Cardiac muscle cell (in vitro differentiated cells and primary cell): ENCODE measurements around the gene SHMT1. TPM values are rescaled to one million over a fixed set of nuclear protein-coding genes. Genes with fewer than 3 reads are reported as not detected.
"Not testable (repeated sequence)": the region's sequence is repeated elsewhere in the genome, so short reads cannot be mapped to it uniquely, and the experiment has no call there.

Experiments
- DNase-seq, 2 donors: peaks; one replicate each; pipeline versions ENCODE4 v3.0.0 to v3.0.0-alpha.2; 2010 to 2017; ENCODE audit warnings: low read depth in 1 of 2, low spot score in 1 of 2
- H3K27ac ChIP-seq: fragments of 200-600 bp; sonication (generic); 2 replicates; pipeline ENCODE4 v1.5.1; 2016
- H3K27me3 ChIP-seq: fragments of 200-600 bp; sonication (generic); 2 replicates; pipeline ENCODE4 v1.6.0; 2016; ENCODE audit warnings: control low read depth
- H3K36me3 ChIP-seq: fragments of 200-600 bp; sonication (generic); 2 replicates; pipeline ENCODE4 v1.5.1; 2016; ENCODE audit warnings: control low read depth
- H3K4me1 ChIP-seq: fragments of 200-600 bp; sonication (generic); 2 replicates; pipeline ENCODE4 v1.8.1; 2017; ENCODE audit warnings: low read depth, mild to moderate bottlenecking, mixed run types
- H3K4me3 ChIP-seq: fragments of 200-600 bp; sonication (generic); 2 replicates; pipeline ENCODE4 v1.5.1; 2016; ENCODE audit warnings: mild to moderate bottlenecking
- H3K9me3 ChIP-seq: fragments of 200-600 bp; sonication (generic); 2 replicates; pipeline ENCODE4 v1.5.1; 2017; ENCODE audit warnings: low read depth, mild to moderate bottlenecking, control low read depth
- polyA plus RNA-seq: library from polyadenylated mRNA; unstranded; fragments of >200 nt; fragmentation: Nextera tagmentation; extraction: Ambion mirVana; gene quantifications from 2 replicates; pipeline ENCODE4 v1.2.1, GENCODE V29; 2016
- total RNA-seq: library from RNA; depleted of rRNA; stranded (reverse); fragments of >200 nt; gene quantifications from 2 replicates; pipeline ENCODE4 v1.2.3, GENCODE V29; 2016
- TF ChIP-seq, protein P1 (sequence below): IDR thresholded peaks from 2 replicates; pipeline ENCODE4 v1.5.1; 2012; ENCODE audit warnings: low read depth, mild to moderate bottlenecking, low read length

Gene SHMT1
- total and polyA plus RNA-seq, 2 experiments from 2014 or later: 24.8 to 30.6 TPM

DNA sequence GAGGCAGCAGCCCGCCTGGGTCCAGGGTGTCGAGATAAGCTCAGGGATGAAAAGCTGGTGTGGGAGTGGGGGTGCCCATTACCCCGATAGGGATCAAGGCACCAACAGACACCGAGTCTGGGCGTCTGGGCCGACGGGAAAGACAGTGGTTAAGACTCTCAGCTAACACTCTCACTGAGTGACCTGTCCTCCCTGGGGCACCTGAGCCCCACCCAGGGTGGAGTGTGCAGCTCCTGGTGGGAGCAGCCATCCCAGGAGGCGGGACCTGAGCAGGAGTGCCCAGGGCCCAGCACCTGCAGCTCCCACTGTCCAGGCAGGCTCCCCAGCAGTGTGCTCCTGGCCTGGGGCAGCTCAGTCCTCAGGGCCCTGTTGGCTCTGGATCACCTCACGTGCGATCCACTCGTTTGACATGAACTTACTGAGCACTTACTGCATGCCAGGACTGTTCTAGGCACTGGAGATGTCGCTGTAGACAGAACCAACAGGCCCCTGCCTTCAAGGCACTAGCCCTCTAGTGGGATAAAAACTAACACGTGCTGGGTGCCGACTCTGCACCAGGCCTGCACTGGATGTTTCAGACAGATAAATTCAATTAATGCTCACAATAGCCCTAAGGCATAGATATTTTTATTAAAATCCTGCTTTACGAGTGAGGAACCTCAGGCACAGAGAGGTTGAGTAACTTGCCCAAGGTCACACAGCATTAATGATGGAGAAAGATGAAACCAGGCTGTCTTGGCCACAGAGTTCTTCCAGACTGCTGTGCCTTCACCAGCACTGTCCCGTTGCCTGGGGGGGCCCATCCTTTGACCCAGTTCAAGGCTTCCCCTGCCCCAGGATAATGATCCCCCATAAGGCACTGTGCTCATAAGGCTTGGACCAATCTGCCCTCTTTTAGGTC, 16.1 kb upstream of the SHMT1 start:
- Histone ChIP-seq H3K27me3 (no peaks in the 10 kb centered on the region), H3K9me3 (no peaks in the 10 kb centered on the region), H3K27ac (no peak overlapping the region), H3K36me3 (no peaks in the 10 kb centered on the region), H3K4me1 (no peaks in the 10 kb centered on the region), H3K4me3 (no peak overlapping the region)
- TF ChIP-seq, protein P1, sequence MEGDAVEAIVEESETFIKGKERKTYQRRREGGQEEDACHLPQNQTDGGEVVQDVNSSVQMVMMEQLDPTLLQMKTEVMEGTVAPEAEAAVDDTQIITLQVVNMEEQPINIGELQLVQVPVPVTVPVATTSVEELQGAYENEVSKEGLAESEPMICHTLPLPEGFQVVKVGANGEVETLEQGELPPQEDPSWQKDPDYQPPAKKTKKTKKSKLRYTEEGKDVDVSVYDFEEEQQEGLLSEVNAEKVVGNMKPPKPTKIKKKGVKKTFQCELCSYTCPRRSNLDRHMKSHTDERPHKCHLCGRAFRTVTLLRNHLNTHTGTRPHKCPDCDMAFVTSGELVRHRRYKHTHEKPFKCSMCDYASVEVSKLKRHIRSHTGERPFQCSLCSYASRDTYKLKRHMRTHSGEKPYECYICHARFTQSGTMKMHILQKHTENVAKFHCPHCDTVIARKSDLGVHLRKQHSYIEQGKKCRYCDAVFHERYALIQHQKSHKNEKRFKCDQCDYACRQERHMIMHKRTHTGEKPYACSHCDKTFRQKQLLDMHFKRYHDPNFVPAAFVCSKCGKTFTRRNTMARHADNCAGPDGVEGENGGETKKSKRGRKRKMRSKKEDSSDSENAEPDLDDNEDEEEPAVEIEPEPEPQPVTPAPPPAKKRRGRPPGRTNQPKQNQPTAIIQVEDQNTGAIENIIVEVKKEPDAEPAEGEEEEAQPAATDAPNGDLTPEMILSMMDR: no peak
- no peak for DNase-seq

DNA sequence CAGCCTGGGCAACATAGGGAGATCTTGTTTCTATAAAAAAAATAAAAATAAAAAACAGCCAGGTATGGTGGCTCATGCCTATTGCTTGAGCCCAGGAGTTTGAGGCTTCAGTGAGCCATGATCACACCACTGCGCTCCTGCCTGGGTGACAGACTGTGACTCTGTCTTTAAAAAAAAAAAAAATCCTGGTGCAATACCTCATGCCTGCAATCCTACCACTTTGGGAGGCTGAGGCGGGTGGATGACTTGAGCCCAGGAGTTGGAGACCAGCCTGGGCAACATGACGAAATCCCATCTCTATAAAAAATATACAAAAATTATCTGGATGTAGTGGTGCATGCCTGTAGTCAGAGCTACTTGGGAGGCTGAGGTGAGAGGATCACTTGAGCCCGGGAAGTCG, 15.3 kb upstream of the SHMT1 start:
- H3K4me1 ChIP-seq, H3K9me3 ChIP-seq, H3K27me3 ChIP-seq, H3K27ac ChIP-seq, H3K36me3 ChIP-seq, DNase-seq, H3K4me3 ChIP-seq: not testable (repeated sequence)

DNA sequence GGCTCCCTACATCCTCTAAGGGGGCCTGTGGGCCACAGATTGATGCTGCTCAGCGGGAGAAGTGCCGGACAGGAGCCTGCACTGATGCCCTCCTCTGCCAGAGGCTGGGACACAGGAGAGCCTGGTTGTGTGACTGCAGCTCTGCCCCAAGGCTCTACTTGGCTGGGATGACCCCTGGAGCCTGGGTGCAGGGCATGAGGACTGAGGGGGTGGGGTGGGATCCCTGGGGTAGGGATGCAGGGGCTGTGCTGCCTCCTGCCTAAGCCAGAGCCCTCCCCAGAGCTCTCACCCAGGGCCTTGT, 14.8 kb upstream of the SHMT1 start:
- Histone ChIP-seq H3K27me3 (no peaks in the 10 kb centered on the region), H3K27ac (no peak overlapping the region), H3K4me3 (no peak overlapping the region), H3K9me3 (no peaks in the 10 kb centered on the region), H3K4me1 (no peaks in the 10 kb centered on the region), H3K36me3 (no peaks in the 10 kb centered on the region)
- TF ChIP-seq, protein P1: no peak
- DNase-seq: no peak

DNA sequence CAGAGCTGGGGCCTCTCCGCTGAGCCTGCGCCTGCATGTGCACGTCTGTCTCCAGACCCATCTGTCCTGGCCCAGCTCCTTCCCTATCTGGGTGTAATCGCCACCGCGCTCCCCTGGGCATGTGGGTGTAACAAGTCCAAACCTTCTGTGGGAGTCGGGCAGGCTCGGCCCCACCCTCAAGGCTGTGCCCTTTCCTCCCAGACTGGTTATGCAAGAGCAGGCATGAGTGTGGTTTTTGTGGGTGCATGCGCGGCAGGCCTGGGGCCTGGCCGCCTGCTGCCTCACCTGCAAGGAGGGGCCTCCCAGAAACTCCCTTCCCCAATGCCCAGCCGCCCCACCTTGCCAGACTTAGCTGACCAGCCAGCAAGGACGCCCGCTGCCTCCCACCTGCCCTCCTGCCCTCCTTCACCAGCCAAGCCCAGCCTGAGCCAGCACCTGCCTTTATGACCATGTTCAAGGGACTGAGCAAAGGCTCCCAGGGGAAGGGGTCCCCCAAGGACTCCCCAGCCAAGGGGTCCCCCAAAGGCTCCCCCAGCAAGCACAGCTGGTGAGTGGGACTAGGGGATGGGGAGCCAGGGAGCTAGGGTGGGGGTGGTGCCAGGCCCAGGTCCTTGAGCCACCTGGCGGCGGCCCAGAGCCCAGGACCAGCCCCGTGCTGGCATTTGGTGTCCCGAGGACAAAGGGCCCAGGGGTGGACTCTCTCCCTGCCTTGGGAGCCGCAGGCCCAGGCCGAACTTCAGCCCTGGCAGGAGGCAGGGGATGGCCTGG, 14.3 kb upstream of the SHMT1 start, which contains the start of gene EVPLL:
Gene EVPLL, plus strand, starts transcription at position 342 of the 768 bp plus-strand sequence. CDS start 3,160 bp downstream, outside the sequence.
- TF ChIP-seq, protein P1: no peak
- H3K4me3 ChIP-seq: no peak within 1 kb of the TSS

DNA sequence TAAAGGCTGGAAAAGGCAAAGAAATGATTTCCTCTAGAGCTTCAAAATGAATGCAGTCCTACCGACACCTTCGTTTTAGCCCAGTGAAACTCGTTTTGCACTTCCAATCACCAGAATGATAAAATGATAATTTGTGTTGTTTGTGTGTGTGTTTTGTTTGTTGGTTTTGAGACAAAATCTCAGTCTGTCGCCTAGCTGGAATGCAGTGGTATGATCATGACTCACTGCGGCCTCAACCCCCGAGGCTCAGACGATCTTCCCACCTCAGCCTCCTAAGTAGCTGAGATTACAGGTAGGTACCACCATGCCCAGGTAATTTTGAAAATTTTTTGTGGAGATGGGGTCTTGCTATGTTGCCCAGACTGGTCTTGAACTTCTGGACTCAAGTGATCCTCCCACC, 10.9 kb upstream of the SHMT1 start:
- TF ChIP-seq, protein P1: no peak
- Histone ChIP-seq H3K9me3 (no peaks in the 10 kb centered on the region), H3K4me3 (no peak overlapping the region), H3K27ac (no peak overlapping the region), H3K27me3 (no peaks in the 10 kb centered on the region), H3K36me3 (no peaks in the 10 kb centered on the region), H3K4me1 (no peaks in the 10 kb centered on the region)
- DNase-seq: no peak

More for the DNA sequence above, 14.3 kb upstream of the SHMT1 start, which contains the start of gene EVPLL:
- no peaks in the 10 kb centered on the region for H3K36me3 ChIP-seq
- peak in 1 of 2 donors; percentile 25 for DNase-seq
- H3K27ac ChIP-seq: no peak within 1 kb of the TSS
- H3K27me3 ChIP-seq: no peaks in the 10 kb centered on the region
- no peaks in the 10 kb centered on the region for H3K9me3 ChIP-seq
- H3K4me1 ChIP-seq: no peaks in the 10 kb centered on the region

DNA sequence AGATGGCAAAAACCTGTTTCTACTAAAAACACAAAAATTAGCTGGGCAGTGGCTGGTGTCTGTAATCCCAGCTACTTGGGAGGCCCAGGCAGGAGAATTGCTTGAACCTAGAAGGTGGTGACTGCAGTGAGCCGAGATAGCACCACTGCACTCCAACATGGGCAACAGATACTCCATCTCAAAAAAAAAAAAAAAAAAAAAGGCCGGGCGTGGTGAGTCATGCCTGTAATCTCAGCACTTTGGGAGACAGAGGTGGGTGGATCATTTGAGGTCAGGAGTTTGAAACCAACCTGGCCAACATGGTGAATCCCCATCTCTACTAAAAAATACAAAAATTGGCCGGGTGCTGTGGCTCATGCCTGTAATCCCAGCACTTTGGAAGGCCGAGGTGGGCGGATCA, 9.8 kb upstream of the SHMT1 start:
- H3K27ac ChIP-seq, H3K27me3 ChIP-seq, DNase-seq, H3K36me3 ChIP-seq, H3K9me3 ChIP-seq, H3K4me3 ChIP-seq, H3K4me1 ChIP-seq: not testable (repeated sequence)
